HCT116 (cell line): Measurements from ENCODE around the gene IL15RA. TPM values are rescaled to one million over a fixed set of nuclear protein-coding genes. Genes with fewer than 3 reads are reported as not detected.

Experiments used
- ATAC-seq: fragments of 200-7000 bp; cut with Tn5 transposase; 2 replicates; pipeline ENCODE4 v1.9.1; 2020; ENCODE audit warnings: mild to moderate bottlenecking, moderate library complexity
- BruUV-seq: library from RNA; stranded (reverse); fragments of 400-500 nt; replicated peaks from 2 replicates; lab custom pipeline; 2021; lab: Mats Ljungman, UMichigan
- CTCF ChIA-PET: fragments of 300-600 bp; sonication (Branson Sonifier 250); formaldehyde crosslinking; loops from one replicate; lab custom pipeline; 2021; ENCODE audit warnings: antibody characterized with exemption; lab: Charles Lee
- POLR2A ChIA-PET: fragments of 300-600, 350-600 bp; sonication (Branson Sonifier 250); formaldehyde crosslinking; loops from one replicate; lab custom pipeline; 2021; ENCODE audit warnings: antibody characterized with exemption; lab: Charles Lee
- RAD21 ChIA-PET, 2 experiments: fragments of 300-600 bp; sonication (Branson Sonifier 250); formaldehyde crosslinking; loops; one replicate each; lab custom pipeline; 2023; ENCODE audit warnings: low total read pairs in 2 of 2; ENCODE audit not compliant: uncharacterized antibody in 2 of 2, unreplicated experiment in 2 of 2, low non-redundant PET in 1 of 2; lab: Charles Lee
- DNase-seq: peaks from one replicate; pipeline ENCODE4 v3.0.0-alpha.2; 2010; ENCODE audit warnings: low read depth, low spot score
- H2AFZ ChIP-seq: fragments of 200-600 bp; shearing (Covaris generic), sonication (generic); 2 replicates; pipeline ENCODE4 v1.6.1; 2017; ENCODE audit warnings: low read depth, mixed run types, mixed read lengths, antibody characterized with exemption, low read length; ENCODE audit not compliant: poor library complexity, severe bottlenecking
- H3K27ac ChIP-seq: 2 replicates; pipeline ENCODE4 v1.5.1; 2012; ENCODE audit warnings: low read depth, low read length
- H3K27me3 ChIP-seq: fragments of 200-600 bp; sonication (generic); 2 replicates; pipeline ENCODE4 v1.6.1; 2016; ENCODE audit warnings: mixed run types, low read length, mixed read lengths; ENCODE audit not compliant: insufficient read depth
- H3K36me3 ChIP-seq, 2 experiments: fragments of 200-500 bp in 1 of 2; fragments of 200-600 bp in 1 of 2; sonication (Bioruptor generic) in 1 of 2; sonication (generic) in 1 of 2; 2 replicates each; pipeline versions ENCODE4 v1.5.1 to v1.6.1; 2014 to 2016; ENCODE audit warnings: low read length in 2 of 2, inconsistent platforms in 1 of 2, mixed read lengths in 1 of 2, mixed run types in 1 of 2; ENCODE audit not compliant: insufficient read depth in 2 of 2, control insufficient read depth in 1 of 2
- H3K4me1 ChIP-seq, 2 experiments: fragments of 200-600 bp in 1 of 2; sonication (generic) in 1 of 2; 2 replicates each; pipeline versions ENCODE4 v1.5.1 to v1.6.1; 2012 to 2017; ENCODE audit warnings: low read length in 2 of 2, inconsistent platforms in 1 of 2, mild to moderate bottlenecking in 1 of 2, mixed read lengths in 1 of 2, mixed run types in 1 of 2, moderate library complexity in 1 of 2; ENCODE audit not compliant: insufficient read depth in 2 of 2, control insufficient read depth in 1 of 2
- H3K4me2 ChIP-seq: fragments of 200-600 bp; sonication (generic); 2 replicates; pipeline ENCODE4 v1.6.1; 2017; ENCODE audit warnings: mixed run types, low read length, mixed read lengths
- H3K4me3 ChIP-seq, 2 experiments: fragments of 200-600 bp in 1 of 2; sonication (generic) in 1 of 2; replicated peaks in 1 of 2; 2 replicates each; pipeline ENCODE4 v1.5.1; 2011 to 2016; ENCODE audit warnings: low read length in 2 of 2, control low read depth in 1 of 2, low read depth in 1 of 2, mild to moderate bottlenecking in 1 of 2, mixed read lengths in 1 of 2, mixed run types in 1 of 2
- H3K79me2 ChIP-seq: fragments of 200-600 bp; sonication (generic); 2 replicates; pipeline ENCODE4 v1.6.1; 2017; ENCODE audit warnings: mild to moderate bottlenecking, mixed run types, low read length, moderate library complexity, mixed read lengths; ENCODE audit not compliant: insufficient read depth
- H3K9ac ChIP-seq: fragments of 200-600 bp; sonication (generic); 2 replicates; pipeline ENCODE4 v1.6.1; 2016; ENCODE audit warnings: low read length, mixed read lengths
- H3K9me2 ChIP-seq: fragments of 200-600 bp; sonication (generic), shearing (Covaris generic); 2 replicates; pipeline ENCODE4 v1.6.1; 2017; ENCODE audit warnings: mixed run types, mild to moderate bottlenecking, moderate library complexity; ENCODE audit not compliant: insufficient read depth
- H3K9me3 ChIP-seq, 2 experiments: fragments of 200-500 bp in 1 of 2; fragments of 200-600 bp in 1 of 2; sonication (Bioruptor generic) in 1 of 2; sonication (generic) in 1 of 2; 2 replicates each; pipeline ENCODE4 v1.6.1; 2014 to 2017; ENCODE audit warnings: low read length in 2 of 2, mixed read lengths in 2 of 2, inconsistent platforms in 1 of 2, low read depth in 1 of 2, mild to moderate bottlenecking in 1 of 2, mixed run types in 1 of 2, moderate library complexity in 1 of 2; ENCODE audit not compliant: control insufficient read depth in 1 of 2, insufficient read depth in 1 of 2
- H4K20me1 ChIP-seq: fragments of 200-600 bp; sonication (generic), shearing (Covaris generic); 2 replicates; pipeline ENCODE4 v1.6.1; 2017; ENCODE audit warnings: mixed run types, mild to moderate bottlenecking, moderate library complexity; ENCODE audit not compliant: insufficient read depth
- ATF3 ChIP-seq: IDR thresholded peaks from 2 replicates; pipeline ENCODE4 v1.6.1; 2012
- CBX3 ChIP-seq: IDR thresholded peaks from 2 replicates; pipeline ENCODE4 v1.6.1; 2012; ENCODE audit warnings: low read depth
- CTCF ChIP-seq, 3 experiments: fragments of 200-600 bp in 1 of 3; sonication (generic) in 1 of 3; IDR thresholded peaks in 2 of 3; conservative IDR thresholded peaks in 1 of 3; 2 replicates each; pipeline ENCODE4 v1.5.1; 2012 to 2017; ENCODE audit warnings: low read depth in 2 of 3, low read length in 2 of 3, antibody characterized with exemption in 1 of 3, borderline replicate concordance in 1 of 3, control low read depth in 1 of 3, mild to moderate bottlenecking in 1 of 3, mixed read lengths in 1 of 3, mixed run types in 1 of 3, moderate library complexity in 1 of 3; ENCODE audit not compliant: insufficient read depth in 1 of 3
- EGR1 ChIP-seq: IDR thresholded peaks from 2 replicates; pipeline ENCODE4 v1.6.1; 2012; ENCODE audit warnings: low read depth
- ELF1 ChIP-seq: IDR thresholded peaks from 2 replicates; pipeline ENCODE4 v1.6.1; 2012; ENCODE audit warnings: low read depth, borderline replicate concordance
- EZH2phosphoT487 ChIP-seq: fragments of 200-600 bp; IDR thresholded peaks from 2 replicates; pipeline ENCODE4 v1.6.1; 2018; ENCODE audit warnings: antibody characterized with exemption, borderline replicate concordance
- JUND ChIP-seq: IDR thresholded peaks from 2 replicates; pipeline ENCODE4 v1.6.1; 2012
- MAX ChIP-seq: IDR thresholded peaks from 2 replicates; pipeline ENCODE4 v1.6.1; 2012
- POLR2AphosphoS5 ChIP-seq: IDR thresholded peaks from 2 replicates; pipeline ENCODE4 v1.6.1; 2011; ENCODE audit warnings: mild to moderate bottlenecking, low read depth, low read length, moderate library complexity
- REST ChIP-seq: IDR thresholded peaks from 2 replicates; pipeline ENCODE4 v1.6.1; 2012; ENCODE audit warnings: low read depth
- SIN3A ChIP-seq: IDR thresholded peaks from 2 replicates; pipeline ENCODE4 v1.6.1; 2012; ENCODE audit warnings: low read depth
- SP1 ChIP-seq: IDR thresholded peaks from 2 replicates; pipeline ENCODE4 v1.6.1; 2012; ENCODE audit warnings: low read depth
- SRF ChIP-seq: IDR thresholded peaks from 2 replicates; pipeline ENCODE4 v1.6.1; 2012; ENCODE audit warnings: low read depth
- TCF7L2 ChIP-seq: IDR thresholded peaks from 2 replicates; pipeline ENCODE4 v1.7.0; 2011; ENCODE audit warnings: borderline replicate concordance, inconsistent platforms; ENCODE audit not compliant: insufficient read depth, insufficient read length; ENCODE audit errors: extremely low read depth
- intact Hi-C: fragments of 100-400 bp; cut with micrococcal nuclease; formaldehyde crosslinking; loops from 2 replicates; pipeline ENCODE4 v1.10.0; 2022
- total RNA-seq: library from RNA; stranded (reverse); gene quantifications from one replicate; pipeline ENCODE4 v1.2.1, GENCODE V29; 2021; ENCODE audit not compliant: unreplicated experiment

The IL15RA gene
- total RNA-seq, 1 experiment from 2014 or later = 10.5 TPM

- H3K4me2 ChIP-seq = no peak overlapping the region
- H3K4me3 ChIP-seq = no peak overlapping the region
- peaks cover 4 to 5% of the 10 kb centered on the region in 2 experiments; a peak in 2 of 4 replicates for H3K9me3 ChIP-seq
- RAD21 ChIA-PET = no interaction called here
- H3K27me3 ChIP-seq = no peaks in the 10 kb centered on the region
- H3K4me1 ChIP-seq = no peaks in the 10 kb centered on the region
- H3K27ac ChIP-seq = no peak overlapping the region
- intact Hi-C loops = no loop called here
- CTCF ChIA-PET = no interaction called here
- BruUV-seq = no TSS peak
- no peak for ATAC-seq
- no peaks in the 10 kb centered on the region for H3K79me2 ChIP-seq
- POLR2A ChIA-PET = no interaction called here
- no peak for DNase-seq
- no peaks in the 10 kb centered on the region for H3K36me3 ChIP-seq
- H2AFZ ChIP-seq = no peak overlapping the region
- H4K20me1 ChIP-seq = no peaks in the 10 kb centered on the region
- H3K9ac ChIP-seq = no peak overlapping the region
- H3K9me2 ChIP-seq = no peaks in the 10 kb centered on the region
- no peak for TF ChIP-seq POLR2AphosphoS5
- TF ChIP-seq JUND = no peak
- TF ChIP-seq SIN3A = no peak
- no peak for TF ChIP-seq EGR1
- TF ChIP-seq SRF = no peak
- TF ChIP-seq ATF3 = no peak
- TF ChIP-seq EZH2phosphoT487 = no peak
- TF ChIP-seq REST = no peak
- no peak for TF ChIP-seq CTCF (IDR thresholded peaks at IDR 0.05 in 2 of 3, conservative IDR thresholded peaks at IDR 0.05 in 1 of 3; ENCODE audit: borderline replicate concordance in 1 of 3, insufficient read depth in 1 of 3, low read depth in 2 of 3, low read length in 2 of 3)
- no peak for TF ChIP-seq MAX
- TF ChIP-seq CBX3 = no peak
- no peak for TF ChIP-seq SP1
- TF ChIP-seq TCF7L2 = no peak
- TF ChIP-seq ELF1 = no peak
These were observed 14.4 kb upstream of the IL15RA start for GRCh38 chr10:5991708-5992107.
